Measurements from ENCODE around the gene GDPD4.

GDPD4 gene

DNA sequence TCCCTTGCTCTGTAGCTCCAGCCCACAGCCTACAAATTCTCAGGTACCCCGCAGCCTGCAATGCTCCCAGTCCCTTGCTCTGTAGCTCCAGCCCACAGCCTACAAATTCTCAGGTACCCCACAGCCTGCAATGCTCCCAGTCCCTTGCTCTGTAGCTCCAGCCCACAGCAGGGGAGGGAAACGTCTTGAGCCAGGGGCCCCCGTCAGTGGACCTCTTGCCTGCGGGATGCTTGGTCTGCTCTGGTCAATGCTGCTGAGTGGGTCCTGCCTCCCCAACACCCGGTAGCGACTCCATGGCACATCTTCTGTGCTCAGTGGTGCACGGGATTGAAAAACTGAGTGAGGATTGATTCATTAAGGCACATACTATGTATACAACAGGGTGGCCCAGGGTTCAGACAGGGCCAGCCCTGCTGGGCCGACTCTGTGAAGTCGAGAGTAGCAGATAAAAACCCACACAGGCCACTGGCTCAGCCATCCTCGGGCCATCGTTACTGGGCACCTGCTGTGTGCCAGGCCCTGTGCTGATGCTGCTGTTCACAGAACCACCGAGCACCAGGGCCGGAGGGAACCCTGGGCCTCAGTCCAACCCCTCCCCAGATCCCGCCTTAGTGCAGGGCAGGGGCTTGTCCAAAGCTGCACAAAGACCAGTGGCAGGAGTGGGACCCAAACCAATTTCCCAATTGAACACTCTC is 103.7 kb downstream of the GDPD4 start:
- H3K9ac ChIP-seq (ENCODE audit: low read depth, low read length, poor library complexity, severe bottlenecking), result no peak overlapping the region
- no peak for TF ChIP-seq EZH2phosphoT487 (IDR thresholded peaks at IDR 0.05; ENCODE audit: borderline replicate concordance)
- TF ChIP-seq, protein P1, sequence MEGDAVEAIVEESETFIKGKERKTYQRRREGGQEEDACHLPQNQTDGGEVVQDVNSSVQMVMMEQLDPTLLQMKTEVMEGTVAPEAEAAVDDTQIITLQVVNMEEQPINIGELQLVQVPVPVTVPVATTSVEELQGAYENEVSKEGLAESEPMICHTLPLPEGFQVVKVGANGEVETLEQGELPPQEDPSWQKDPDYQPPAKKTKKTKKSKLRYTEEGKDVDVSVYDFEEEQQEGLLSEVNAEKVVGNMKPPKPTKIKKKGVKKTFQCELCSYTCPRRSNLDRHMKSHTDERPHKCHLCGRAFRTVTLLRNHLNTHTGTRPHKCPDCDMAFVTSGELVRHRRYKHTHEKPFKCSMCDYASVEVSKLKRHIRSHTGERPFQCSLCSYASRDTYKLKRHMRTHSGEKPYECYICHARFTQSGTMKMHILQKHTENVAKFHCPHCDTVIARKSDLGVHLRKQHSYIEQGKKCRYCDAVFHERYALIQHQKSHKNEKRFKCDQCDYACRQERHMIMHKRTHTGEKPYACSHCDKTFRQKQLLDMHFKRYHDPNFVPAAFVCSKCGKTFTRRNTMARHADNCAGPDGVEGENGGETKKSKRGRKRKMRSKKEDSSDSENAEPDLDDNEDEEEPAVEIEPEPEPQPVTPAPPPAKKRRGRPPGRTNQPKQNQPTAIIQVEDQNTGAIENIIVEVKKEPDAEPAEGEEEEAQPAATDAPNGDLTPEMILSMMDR (conservative IDR thresholded peaks at IDR 0.05; ENCODE audit: low read length), result no peak

DNA sequence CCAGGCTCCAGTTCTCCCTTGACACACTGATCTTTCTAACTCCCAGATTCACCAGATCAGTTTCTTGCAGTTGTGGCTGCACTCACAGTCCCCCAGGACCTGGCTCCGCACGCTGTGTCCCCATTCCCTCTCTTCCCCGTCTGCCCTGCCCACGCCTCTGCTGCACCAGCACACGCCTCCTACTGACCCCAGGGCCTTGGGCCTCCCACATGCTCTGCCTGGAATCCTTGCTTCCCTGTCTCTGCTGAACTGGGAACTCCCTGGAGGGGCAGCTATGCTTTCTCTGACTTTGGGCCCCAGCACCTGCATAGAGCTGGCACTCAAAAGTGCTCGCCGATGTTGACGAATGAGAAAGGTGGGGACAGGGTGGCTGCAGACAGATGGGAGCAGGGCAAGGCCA is 104.5 kb downstream of the GDPD4 start:
- no peaks in the 10 kb centered on the region for H3K36me3 ChIP-seq (ENCODE audit: insufficient read depth, low read length)
- no peak overlapping the region for H2AFZ ChIP-seq (ENCODE audit: low read length)
- no peaks in the 10 kb centered on the region for H3K9me3 ChIP-seq (ENCODE audit: insufficient read depth, low read depth, low read length)
- H3K9me2 ChIP-seq (replicated peaks; ENCODE audit: low read depth, low read length), result no peaks in the 10 kb centered on the region
- H3K4me2 ChIP-seq (ENCODE audit: low read depth, low read length, poor library complexity, severe bottlenecking), result no peak overlapping the region
- no peaks in the 10 kb centered on the region for H3F3A ChIP-seq (ENCODE audit: low read depth)
- H3K4me3 ChIP-seq (ENCODE audit: low read length, poor library complexity, severe bottlenecking), result no peak overlapping the region
- no peak overlapping the region for H3K9ac ChIP-seq (ENCODE audit: low read depth, low read length, poor library complexity, severe bottlenecking)
- no peaks in the 10 kb centered on the region for H4K20me1 ChIP-seq (ENCODE audit: insufficient read depth, low read length, poor library complexity, severe bottlenecking)
- H3K79me2 ChIP-seq (ENCODE audit: insufficient read depth, low read length), result no peaks in the 10 kb centered on the region
- H3K4me1 ChIP-seq (ENCODE audit: insufficient read depth, low read length, poor library complexity, severe bottlenecking), result peaks cover 7% of the 10 kb centered on the region
- H3K27me3 ChIP-seq (ENCODE audit: insufficient read depth, low read length, poor library complexity, severe bottlenecking), result no peaks in the 10 kb centered on the region
- no peak for TF ChIP-seq EZH2phosphoT487 (IDR thresholded peaks at IDR 0.05; ENCODE audit: borderline replicate concordance)
- TF ChIP-seq, protein P1 (conservative IDR thresholded peaks at IDR 0.05; ENCODE audit: low read length), result no peak

More for the DNA sequence above, 103.7 kb downstream of the GDPD4 start:
- no peaks in the 10 kb centered on the region for H3K9me3 ChIP-seq (ENCODE audit: insufficient read depth, low read depth, low read length)
- no peaks in the 10 kb centered on the region for H3K79me2 ChIP-seq (ENCODE audit: insufficient read depth, low read length)
- H3K4me1 ChIP-seq (ENCODE audit: insufficient read depth, low read length, poor library complexity, severe bottlenecking), result peaks cover 7% of the 10 kb centered on the region
- H4K20me1 ChIP-seq (ENCODE audit: insufficient read depth, low read length, poor library complexity, severe bottlenecking), result no peaks in the 10 kb centered on the region
- no peak overlapping the region for H2AFZ ChIP-seq (ENCODE audit: low read length)
- H3K36me3 ChIP-seq (ENCODE audit: insufficient read depth, low read length), result no peaks in the 10 kb centered on the region
- no peak overlapping the region for H3K4me2 ChIP-seq (ENCODE audit: low read depth, low read length, poor library complexity, severe bottlenecking)
- H3K27me3 ChIP-seq (ENCODE audit: insufficient read depth, low read length, poor library complexity, severe bottlenecking), result no peaks in the 10 kb centered on the region
- H3K9me2 ChIP-seq (replicated peaks; ENCODE audit: low read depth, low read length), result no peaks in the 10 kb centered on the region
- H3K4me3 ChIP-seq (ENCODE audit: low read length, poor library complexity, severe bottlenecking), result no peak overlapping the region
- no peaks in the 10 kb centered on the region for H3F3A ChIP-seq (ENCODE audit: low read depth)

DNA sequence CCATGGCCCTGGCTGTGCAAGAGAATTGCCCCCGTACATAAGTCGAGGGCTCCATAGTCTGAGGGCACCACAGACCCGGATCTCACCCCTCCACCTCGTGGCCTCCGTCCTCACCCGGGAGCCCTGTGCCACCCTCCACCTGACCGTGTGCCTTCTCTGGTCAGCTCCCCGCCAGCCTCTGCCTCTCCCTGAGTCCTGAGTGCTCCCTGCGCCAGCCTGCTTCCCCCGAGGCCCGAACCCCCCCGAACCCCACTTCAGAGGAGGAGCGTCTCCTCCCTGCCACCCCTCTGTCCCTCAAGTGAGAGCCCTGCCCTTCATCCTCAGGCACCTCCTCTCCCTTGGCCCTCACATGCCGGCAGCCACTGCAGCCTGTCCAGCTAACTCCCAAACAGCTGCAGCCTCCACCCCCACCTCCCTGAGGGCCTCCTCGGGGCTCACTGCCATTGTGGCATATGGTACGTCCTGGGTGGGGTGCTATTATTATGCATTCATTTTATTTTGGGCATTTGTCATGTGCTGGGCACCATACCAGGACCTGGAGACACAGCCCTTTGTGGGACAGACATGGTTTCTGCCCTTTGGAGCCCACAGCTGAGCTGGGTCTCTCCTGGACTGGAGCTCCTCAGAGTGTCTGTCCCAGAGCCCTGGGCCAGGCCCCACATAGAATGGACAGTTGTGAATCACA is 106.3 kb downstream of the GDPD4 start:
- no peak overlapping the region for H2AFZ ChIP-seq (ENCODE audit: low read length)
- peaks cover 7% of the 10 kb centered on the region for H3K4me1 ChIP-seq (ENCODE audit: insufficient read depth, low read length, poor library complexity, severe bottlenecking)
- no peaks in the 10 kb centered on the region for H4K20me1 ChIP-seq (ENCODE audit: insufficient read depth, low read length, poor library complexity, severe bottlenecking)
- H3F3A ChIP-seq (ENCODE audit: low read depth), result no peaks in the 10 kb centered on the region
- H3K4me3 ChIP-seq (ENCODE audit: low read length, poor library complexity, severe bottlenecking), result no peak overlapping the region
- no peaks in the 10 kb centered on the region for H3K36me3 ChIP-seq (ENCODE audit: insufficient read depth, low read length)
- H3K9me2 ChIP-seq (replicated peaks; ENCODE audit: low read depth, low read length), result no peaks in the 10 kb centered on the region
- H3K9ac ChIP-seq (ENCODE audit: low read depth, low read length, poor library complexity, severe bottlenecking), result no peak overlapping the region
- H3K27me3 ChIP-seq (ENCODE audit: insufficient read depth, low read length, poor library complexity, severe bottlenecking), result no peaks in the 10 kb centered on the region
- H3K79me2 ChIP-seq (ENCODE audit: insufficient read depth, low read length), result no peaks in the 10 kb centered on the region
- no peaks in the 10 kb centered on the region for H3K9me3 ChIP-seq (ENCODE audit: insufficient read depth, low read depth, low read length)
- TF ChIP-seq, protein P1 (conservative IDR thresholded peaks at IDR 0.05; ENCODE audit: low read length), result no peak
- TF ChIP-seq EZH2phosphoT487 (IDR thresholded peaks at IDR 0.05; ENCODE audit: borderline replicate concordance), result no peak
- H3K4me2 ChIP-seq (ENCODE audit: low read depth, low read length, poor library complexity, severe bottlenecking), result no peak overlapping the region
